ENCODE results near the gene TEAD3. TPM values are rescaled to one million over a fixed set of nuclear protein-coding genes. Genes with fewer than 3 reads are reported as not detected.

The TEAD3 gene
- total RNA-seq, 6 experiments from 2014 or later = 5.2 to 8.5 (median 6.9) TPM

DNA sequence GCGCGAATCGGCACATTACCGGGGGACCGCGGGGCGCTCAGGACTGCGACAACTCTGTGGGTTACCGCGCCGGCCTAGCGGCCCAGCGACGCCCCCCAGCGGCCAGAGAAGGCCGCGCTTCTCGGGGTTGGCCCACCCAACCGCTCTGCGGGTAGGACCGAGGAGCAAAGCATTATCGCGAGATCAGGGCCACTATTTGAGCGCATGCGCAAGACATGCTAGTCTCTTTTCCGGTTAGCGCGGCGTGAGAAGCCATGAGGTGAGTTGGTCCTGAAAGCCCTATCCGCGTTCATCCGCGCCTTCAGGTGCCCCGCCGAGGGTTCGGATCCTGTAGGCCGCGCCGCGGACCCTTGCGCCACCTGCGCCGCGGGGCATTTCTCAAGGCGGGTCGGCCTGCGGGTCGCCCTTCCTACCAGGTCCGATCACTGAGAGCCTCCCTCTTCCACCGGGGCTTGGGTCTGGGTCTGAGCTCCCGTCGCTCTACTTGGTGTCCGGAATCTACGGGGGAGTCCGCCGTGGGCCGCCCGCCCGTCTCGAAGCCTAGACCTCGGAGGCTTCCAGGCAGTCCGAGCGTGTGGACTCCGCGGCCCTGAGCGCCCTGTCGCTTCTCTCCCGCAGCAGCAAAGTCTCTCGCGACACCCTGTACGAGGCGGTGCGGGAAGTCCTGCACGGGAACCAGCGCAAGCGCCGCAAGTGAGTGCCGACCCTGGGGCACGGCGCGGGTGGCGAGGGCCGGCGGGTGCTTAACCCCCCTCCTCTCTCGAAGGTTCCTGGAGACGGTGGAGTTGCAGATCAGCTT lies 28.5 kb downstream of the TEAD3 start, which contains the start of gene RPL10A:
TSS of gene RPL10A (plus strand) at position 221 of the 799 bp plus-strand sequence. CDS start at position 255, 34 bp downstream.
- ATAC-seq = peak; percentile 90 to 95 (median 92)
- Histone ChIP-seq H3K27me3 (no peaks in the 10 kb centered on the region), H3K4me3 (peak within 1 kb of the TSS; percentile 70 to 88 (median 76)), H3K4me1 (peaks cover 0 to 36% (median 4%) of the 10 kb centered on the region in 4 donors), H3K27ac (peak within 1 kb of the TSS; percentile 73 to 82 (median 75)), H3K36me3 (peaks cover 0 to 18% (median 7%) of the 10 kb centered on the region in 4 donors), H3K9me3 (no peaks in the 10 kb centered on the region)
- WGBS (ENCODE audit: insufficient coverage, low coverage, low lambda C conversion rate, missing lambda C conversion rate) = 0% methylated on average over 20 of the region's 86 CpGs
- intact Hi-C loops (cut with DNase I) = no loop called here
- peak; percentile 95 to 96 (median 96) for DNase-seq
- TF ChIP-seq POLR2A (IDR thresholded peaks at IDR 0.05) (peak; percentile 90), CTCF (IDR thresholded peaks at IDR 0.05) (peak; percentile 93 to 99 (median 96))

DNA sequence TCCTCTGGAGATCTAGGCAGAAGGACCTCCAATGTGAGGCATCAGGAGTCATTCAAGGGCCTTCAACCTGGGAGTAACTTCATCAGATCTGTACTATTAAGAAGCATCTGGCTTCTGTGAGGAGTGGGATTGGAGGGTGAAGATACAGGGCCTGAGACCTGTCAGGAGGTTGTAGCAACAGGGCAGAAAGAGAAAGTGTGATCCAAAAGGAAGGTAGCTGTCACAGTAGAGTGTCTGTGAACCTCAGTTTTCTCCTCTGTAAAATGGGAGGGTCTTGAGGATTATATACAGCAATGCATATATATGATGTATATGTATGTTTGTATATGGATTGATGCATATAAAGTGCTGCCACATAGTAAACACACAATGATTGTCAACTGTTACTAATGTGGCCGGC lies 31.2 kb downstream of the TEAD3 start:
- Histone ChIP-seq H3K4me1 (peaks cover 0 to 18% (median 4%) of the 10 kb centered on the region in 4 donors), H3K36me3 (peaks cover 0 to 10% (median 2%) of the 10 kb centered on the region in 4 donors), H3K27ac (no peak overlapping the region), H3K27me3 (no peaks in the 10 kb centered on the region), H3K4me3 (no peak overlapping the region), H3K9me3 (no peaks in the 10 kb centered on the region)
- TF ChIP-seq POLR2A (IDR thresholded peaks at IDR 0.05) (no peak), CTCF (IDR thresholded peaks at IDR 0.05) (no peak)
- no peak for DNase-seq
- 83% methylated on average over 1 of the region's 1 CpG for WGBS (ENCODE audit: insufficient coverage, low coverage, low lambda C conversion rate, missing lambda C conversion rate)
- no peak for ATAC-seq
- intact Hi-C loops (cut with DNase I) = no loop called here

- Histone ChIP-seq H3K36me3 (no peaks in the 10 kb centered on the region), H3K9me3 (no peaks in the 10 kb centered on the region), H3K27me3 (no peaks in the 10 kb centered on the region), H3K4me1 (peaks cover 0 to 8% (median 0%) of the 10 kb centered on the region in 4 donors), H3K4me3 (no peak overlapping the region), H3K27ac (no peak overlapping the region)
- TF ChIP-seq CTCF (IDR thresholded peaks at IDR 0.05) (no peak), POLR2A (IDR thresholded peaks at IDR 0.05) (no peak)
- DNase-seq (no peak), ATAC-seq (peak in 2 of 4 donors; percentile 7 to 38)
- 43% methylated on average over 3 of the region's 4 CpGs for WGBS (ENCODE audit: insufficient coverage, low coverage, low lambda C conversion rate, missing lambda C conversion rate)
- intact Hi-C loops (cut with DNase I) = no loop called here
Measured at GRCh38 chr6:35463292-35463691, 33.6 kb downstream of the TEAD3 start.

- Histone ChIP-seq H3K27ac (no peak overlapping the region), H3K4me3 (no peak overlapping the region), H3K4me1 (peaks cover 0 to 5% (median 0%) of the 10 kb centered on the region in 4 donors), H3K9me3 (no peaks in the 10 kb centered on the region), H3K36me3 (no peaks in the 10 kb centered on the region), H3K27me3 (no peaks in the 10 kb centered on the region)
- intact Hi-C loops (cut with DNase I) = no loop called here
- ATAC-seq (no peak), DNase-seq (no peak)
- TF ChIP-seq CTCF (IDR thresholded peaks at IDR 0.05) (no peak), POLR2A (IDR thresholded peaks at IDR 0.05) (no peak)
- no CpG with 5 or more reads among the region's 3 CpGs for WGBS (ENCODE audit: insufficient coverage, low coverage, low lambda C conversion rate, missing lambda C conversion rate)
Measured at GRCh38 chr6:35461270-35461669, 35.6 kb downstream of the TEAD3 start.

Data from right lobe of liver (tissue), 6 donors.